GM21619 (cell line): ENCODE measurements around the gene TMEM131.
"Not testable (repeated sequence)": the region's sequence is repeated elsewhere in the genome, so short reads cannot be mapped to it uniquely, and the experiment has no call there.

Experiments
- ATAC-seq: cut with Tn5 transposase; IDR thresholded peaks from one replicate; pipeline ENCODE4 v1.9.1; 2021; ENCODE audit not compliant: unreplicated experiment

TMEM131 gene

GRCh38 chr2:97821862-97822261 is 173.9 kb downstream of the TMEM131 start:
- not testable (repeated sequence) for ATAC-seq

- ATAC-seq: no peak
These were observed 176.0 kb downstream of the TMEM131 start for GRCh38 chr2:97819754-97820153.

GRCh38 chr2:97816411-97816810 is 179.3 kb downstream of the TMEM131 start:
- ATAC-seq: no peak

GRCh38 chr2:97812931-97813330 is 182.8 kb downstream of the TMEM131 start:
- ATAC-seq: no peak

DNA sequence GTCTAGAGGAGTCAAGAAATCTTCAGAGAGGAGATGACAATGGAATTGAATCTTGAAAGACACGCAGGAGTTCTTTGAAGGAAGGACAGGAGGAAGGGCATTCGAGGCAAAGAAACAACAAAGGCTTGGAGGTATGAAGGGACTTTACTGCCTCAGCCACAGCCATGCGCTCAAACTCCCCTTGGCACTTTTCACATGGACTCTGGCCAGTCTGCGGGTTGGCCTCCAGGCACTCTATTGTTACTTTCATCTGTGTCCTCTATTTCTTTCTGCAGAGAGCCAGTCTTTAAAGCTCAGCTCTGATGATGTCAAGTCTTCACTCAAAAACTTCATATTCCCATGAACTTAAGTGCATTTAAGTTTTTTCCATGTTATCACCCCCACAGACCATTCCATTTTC is 186.9 kb downstream of the TMEM131 start:
- no peak for ATAC-seq

- ATAC-seq: peak; percentile 62
These were observed 188.8 kb downstream of the TMEM131 start for GRCh38 chr2:97806738-97807618.

GRCh38 chr2:97805776-97806175 is 190.0 kb downstream of the TMEM131 start:
- no peak for ATAC-seq

GRCh38 chr2:97801028-97801427 is 194.7 kb downstream of the TMEM131 start:
- ATAC-seq: no peak

DNA sequence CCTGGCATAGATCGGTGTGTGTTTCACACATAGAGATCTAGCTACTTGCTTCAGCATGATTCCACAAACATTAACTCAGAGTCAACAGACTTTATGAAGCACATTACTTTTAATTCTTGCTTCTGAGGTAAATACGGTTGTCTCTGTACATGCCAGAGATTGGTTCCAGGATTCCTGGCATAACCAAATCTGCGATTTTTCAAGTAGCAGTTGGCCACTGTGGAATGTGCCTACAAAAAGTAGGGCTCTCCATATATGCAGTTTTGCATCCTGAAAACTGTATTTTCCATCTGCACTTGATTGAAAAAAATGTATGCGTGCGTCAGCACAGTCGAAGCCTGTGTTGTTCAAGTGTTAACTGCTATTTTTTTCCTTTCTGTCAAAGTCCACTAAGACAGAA is 197.3 kb downstream of the TMEM131 start:
- ATAC-seq: no peak

DNA sequence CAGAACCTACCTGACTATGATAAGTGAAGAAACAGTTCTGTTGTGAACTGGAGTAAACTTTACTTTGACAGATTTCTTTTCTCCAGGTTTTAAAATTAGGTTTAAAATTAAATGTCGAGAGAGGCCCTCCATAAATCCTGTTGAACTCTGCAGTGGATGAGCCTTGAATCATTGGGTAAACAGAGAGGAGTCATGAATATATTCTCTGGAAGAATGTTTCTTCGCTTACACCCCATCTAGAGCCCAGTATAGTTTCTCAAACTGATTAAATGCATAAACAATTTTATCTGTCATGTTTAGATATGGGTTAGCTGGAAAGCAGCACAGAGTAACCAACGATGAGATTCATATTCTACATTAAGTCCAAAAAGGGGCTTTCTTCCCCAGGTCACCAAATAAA is 198.4 kb downstream of the TMEM131 start:
- ATAC-seq: no peak

- no peak for ATAC-seq
These were observed 199.2 kb downstream of the TMEM131 start for GRCh38 chr2:97796465-97797126.

DNA sequence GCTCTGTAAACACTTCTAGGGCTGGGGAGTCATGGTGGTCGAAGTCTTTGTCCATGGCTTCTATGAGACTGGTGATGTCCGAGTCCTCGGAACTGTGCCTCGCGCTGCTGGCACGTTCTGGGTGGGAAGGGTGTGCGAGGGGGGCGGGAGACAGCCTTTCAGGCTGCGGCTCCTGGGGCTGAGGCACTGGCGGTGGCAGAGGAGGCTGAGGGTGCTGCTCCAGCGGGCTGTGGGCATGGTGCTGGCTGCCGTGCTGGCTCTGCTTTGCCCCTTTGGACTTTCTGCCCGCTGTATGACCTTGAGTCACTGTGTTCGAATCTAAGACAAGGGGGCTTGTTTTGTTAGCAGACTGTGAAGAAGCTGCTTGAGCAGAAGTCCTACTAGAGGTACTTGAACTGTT is 203.3 kb downstream of the TMEM131 start:
- ATAC-seq: no peak

DNA sequence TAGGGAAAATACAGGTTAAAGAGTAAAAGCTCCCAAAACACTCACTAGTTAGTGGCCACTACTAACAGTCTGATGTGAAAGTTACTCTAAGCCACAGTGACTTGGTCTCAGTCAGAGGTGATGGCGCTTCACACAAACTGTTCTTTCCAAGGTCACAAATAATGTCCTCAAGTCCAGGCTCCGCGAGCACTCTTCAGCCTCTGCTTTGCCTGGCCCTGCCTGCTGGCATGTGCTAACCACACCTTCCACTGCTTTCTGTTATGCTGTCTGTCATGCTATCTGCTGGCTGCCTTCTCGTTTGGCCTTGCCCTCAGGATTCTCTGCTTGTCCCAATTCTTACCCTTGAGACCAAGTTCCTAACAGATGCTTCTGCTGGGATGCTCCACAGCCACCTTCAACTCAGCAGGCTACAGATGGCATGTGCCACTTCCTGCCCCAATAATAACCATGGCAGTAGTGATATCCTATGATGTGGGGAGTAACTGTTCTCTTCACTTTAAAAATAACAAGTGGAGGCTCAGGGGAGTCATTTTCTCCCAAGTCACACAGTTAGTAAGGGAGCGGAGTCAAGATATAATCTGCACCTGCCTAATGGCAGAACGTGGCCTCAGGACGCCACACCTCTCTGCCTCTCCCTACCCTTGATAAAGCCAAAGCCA is 206.6 kb downstream of the TMEM131 start:
- no peak for ATAC-seq

- no peak for ATAC-seq
These were observed 209.9 kb downstream of the TMEM131 start for GRCh38 chr2:97785818-97786217.

DNA sequence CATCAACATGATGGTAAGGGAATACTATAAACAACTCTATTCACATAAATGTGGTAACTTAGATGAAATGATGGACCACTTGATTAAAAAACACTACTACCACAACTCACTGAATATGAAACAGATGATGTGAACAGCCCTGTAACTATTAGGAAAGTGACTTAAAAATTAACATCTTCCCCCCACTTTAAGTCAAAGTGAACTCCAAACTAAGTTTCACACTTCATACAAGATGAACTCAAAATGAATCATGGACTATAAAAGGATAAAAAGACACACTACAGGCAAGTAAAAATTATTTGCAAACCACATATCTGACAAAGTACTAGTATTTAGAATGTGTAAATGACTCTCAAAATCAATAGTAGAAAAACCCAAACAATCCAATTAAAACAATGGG is 210.8 kb downstream of the TMEM131 start:
- no peak for ATAC-seq

DNA sequence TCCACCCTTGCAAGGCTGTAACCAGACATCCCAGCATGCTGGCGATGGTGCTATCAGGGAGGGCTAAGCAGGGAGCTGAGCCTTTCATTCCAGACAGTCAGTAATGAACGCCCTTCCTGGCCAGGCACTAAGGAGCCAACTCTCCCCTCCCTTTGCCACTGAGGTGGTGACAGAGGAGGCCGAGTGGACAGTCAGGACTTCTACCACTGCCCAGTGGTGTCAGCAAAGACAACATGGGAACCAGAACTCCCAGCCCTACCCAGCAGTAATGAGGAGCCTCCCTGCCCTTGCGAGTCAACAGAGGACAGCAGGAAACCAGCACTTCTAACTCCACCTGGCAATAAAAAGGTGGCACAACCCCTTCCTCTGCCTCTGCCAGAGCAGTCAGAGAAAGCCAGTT is 213.8 kb downstream of the TMEM131 start:
- ATAC-seq: no peak

DNA sequence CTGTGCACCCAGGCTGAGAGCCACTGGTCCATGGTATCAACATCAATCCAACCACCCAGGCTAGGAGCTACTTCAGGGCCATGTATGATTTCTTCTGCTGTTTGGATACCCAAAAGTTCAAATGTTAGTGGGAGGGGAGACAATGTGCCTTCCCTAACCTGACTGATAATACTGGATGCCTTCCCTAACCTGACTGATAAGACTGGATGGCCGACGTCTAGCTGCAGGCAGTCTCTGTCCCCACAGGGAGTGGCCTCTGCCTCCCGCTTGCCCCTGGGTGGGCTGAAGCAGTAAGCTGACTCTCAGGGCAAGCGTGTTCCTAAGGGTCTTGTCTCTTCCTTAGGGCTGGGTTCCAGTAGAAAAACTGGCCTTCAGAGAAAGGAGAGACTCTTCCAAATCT is 216.6 kb downstream of the TMEM131 start:
- no peak for ATAC-seq

DNA sequence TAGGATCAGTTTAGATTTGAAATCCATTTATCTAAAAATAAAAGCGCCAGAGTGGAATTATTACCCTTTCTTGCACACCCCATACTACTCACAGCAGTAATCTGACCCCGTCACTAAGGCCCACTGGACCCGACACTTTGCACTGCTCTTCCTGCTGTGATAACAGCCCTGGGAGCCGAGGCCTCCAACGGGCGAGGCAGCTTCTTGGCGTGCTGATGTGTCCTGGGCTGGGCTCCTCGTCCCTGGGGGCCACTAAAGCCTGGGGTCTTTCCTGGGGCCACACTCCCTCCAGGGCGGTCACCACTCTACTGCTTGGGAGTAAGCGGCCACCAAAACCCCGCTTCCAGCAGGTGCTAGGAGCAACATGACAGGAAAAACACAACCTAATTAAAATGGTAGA is 220.7 kb downstream of the TMEM131 start:
- no peak for ATAC-seq

GRCh38 chr2:97774425-97774824 is 221.3 kb downstream of the TMEM131 start:
- ATAC-seq: no peak

GRCh38 chr2:97770445-97770844 is 225.3 kb downstream of the TMEM131 start:
- no peak for ATAC-seq

- no peak for ATAC-seq
These were observed 226.0 kb downstream of the TMEM131 start for GRCh38 chr2:97769711-97770110.

- no peak for ATAC-seq
These were observed 226.4 kb downstream of the TMEM131 start for GRCh38 chr2:97769308-97769707.
